H9 (cell line): Measurements from ENCODE around the gene SAP30L. TPM values are rescaled to one million over a fixed set of nuclear protein-coding genes. Genes with fewer than 3 reads are reported as not detected.

Source experiments
- DNase-seq: peaks from one replicate; pipeline ENCODE4 v3.0.0-alpha.2; 2017
- H2AFZ ChIP-seq: one replicate; pipeline ENCODE4 v1.6.1; 2013; ENCODE audit warnings: mild to moderate bottlenecking, low read length, control low read depth, moderate library complexity
- H2AK5ac ChIP-seq: 2 replicates; pipeline ENCODE4 v1.6.1; 2013; ENCODE audit warnings: low read length, control low read depth, mixed read lengths; ENCODE audit not compliant: insufficient read length
- H2BK120ac ChIP-seq: one replicate; pipeline ENCODE4 v1.6.1; 2013; ENCODE audit warnings: low read depth, mild to moderate bottlenecking, low read length, control low read depth, inconsistent platforms; ENCODE audit not compliant: poor library complexity, severe bottlenecking
- H2BK12ac ChIP-seq: 2 replicates; pipeline ENCODE4 v1.6.1; 2013; ENCODE audit warnings: low read length, control low read depth, mixed read lengths, low read depth; ENCODE audit not compliant: insufficient read length
- H2BK15ac ChIP-seq: 2 replicates; pipeline ENCODE4 v1.6.1; 2013; ENCODE audit warnings: low read depth, low read length, control low read depth
- H2BK20ac ChIP-seq: one replicate; pipeline ENCODE4 v1.6.1; 2013; ENCODE audit warnings: low read depth, mild to moderate bottlenecking, low read length, control low read depth, inconsistent platforms; ENCODE audit not compliant: poor library complexity, severe bottlenecking
- H2BK5ac ChIP-seq: 2 replicates; pipeline ENCODE4 v1.6.1; 2013; ENCODE audit warnings: low read length, control low read depth, mixed read lengths; ENCODE audit not compliant: insufficient read length
- H3K14ac ChIP-seq: 2 replicates; pipeline ENCODE4 v1.6.1; 2013; ENCODE audit warnings: low read length, control low read depth; ENCODE audit not compliant: insufficient read depth
- H3K18ac ChIP-seq: 2 replicates; pipeline ENCODE4 v1.6.1; 2013; ENCODE audit warnings: low read depth, mild to moderate bottlenecking, mixed read lengths, low read length, control low read depth; ENCODE audit not compliant: insufficient read length
- H3K23ac ChIP-seq: 2 replicates; pipeline ENCODE4 v1.6.1; 2013; ENCODE audit warnings: low read length, control low read depth, mixed read lengths, low read depth; ENCODE audit not compliant: insufficient read length
- H3K23me2 ChIP-seq: 2 replicates; pipeline ENCODE4 v1.6.1; 2013; ENCODE audit warnings: low read depth, mild to moderate bottlenecking, mixed read lengths, low read length, control low read depth; ENCODE audit not compliant: insufficient read length, poor library complexity, severe bottlenecking
- H3K27ac ChIP-seq: 2 replicates; pipeline ENCODE4 v1.5.1; 2013; ENCODE audit warnings: low read length, control low read depth, mixed read lengths, low read depth; ENCODE audit not compliant: insufficient read length
- H3K27me3 ChIP-seq: 2 replicates; pipeline ENCODE4 v1.6.1; 2013; ENCODE audit warnings: low read length, control low read depth, inconsistent platforms; ENCODE audit not compliant: insufficient read depth
- H3K4ac ChIP-seq: 2 replicates; pipeline ENCODE4 v1.6.1; 2013; ENCODE audit warnings: low read depth, mild to moderate bottlenecking, control low read depth, inconsistent platforms, low read length, moderate library complexity
- H3K4me1 ChIP-seq: 2 replicates; pipeline ENCODE4 v1.6.1; 2013; ENCODE audit warnings: low read length, control low read depth, inconsistent platforms; ENCODE audit not compliant: insufficient read depth
- H3K4me2 ChIP-seq: 2 replicates; pipeline ENCODE4 v1.6.1; 2013; ENCODE audit warnings: low read length, control low read depth, mixed read lengths; ENCODE audit not compliant: insufficient read length, insufficient read depth
- H3K56ac ChIP-seq: 2 replicates; pipeline ENCODE4 v1.6.1; 2013; ENCODE audit warnings: low read depth, mild to moderate bottlenecking, mixed read lengths, low read length, control low read depth; ENCODE audit not compliant: insufficient read length
- H3K79me1 ChIP-seq: 2 replicates; pipeline ENCODE4 v1.6.1; 2013; ENCODE audit warnings: low read depth, mild to moderate bottlenecking, moderate library complexity, low read length, control low read depth, inconsistent platforms; ENCODE audit not compliant: insufficient read depth, poor library complexity, severe bottlenecking
- H3K79me2 ChIP-seq: 2 replicates; pipeline ENCODE4 v1.6.1; 2013; ENCODE audit warnings: low read length, control low read depth, inconsistent platforms; ENCODE audit not compliant: insufficient read depth
- H3K9ac ChIP-seq: 2 replicates; pipeline ENCODE4 v1.6.1; 2013; ENCODE audit warnings: low read length, control low read depth, mixed read lengths; ENCODE audit not compliant: insufficient read length; ENCODE audit errors: extremely low read depth
- H3K9me3 ChIP-seq: one replicate; pipeline ENCODE4 v1.6.1; 2013; ENCODE audit warnings: low read depth, low read length, inconsistent platforms; ENCODE audit not compliant: control insufficient read depth
- H3T11ph ChIP-seq: one replicate; pipeline ENCODE4 v1.6.1; 2013; ENCODE audit warnings: mild to moderate bottlenecking, low read length, control low read depth, inconsistent platforms
- H4K20me1 ChIP-seq: one replicate; pipeline ENCODE4 v1.6.1; 2013; ENCODE audit not compliant: control insufficient read depth, insufficient read length, insufficient read depth
- H4K5ac ChIP-seq: 2 replicates; pipeline ENCODE4 v1.6.1; 2013; ENCODE audit warnings: low read depth, mild to moderate bottlenecking, mixed read lengths, low read length, control low read depth; ENCODE audit not compliant: insufficient read length
- H4K8ac ChIP-seq: replicated peaks from 2 replicates; pipeline ENCODE4 v1.6.1; 2013; ENCODE audit warnings: low read length, control low read depth, mixed read lengths, low read depth; ENCODE audit not compliant: insufficient read length
- H4K91ac ChIP-seq: 2 replicates; pipeline ENCODE4 v1.6.1; 2013; ENCODE audit warnings: low read depth, mild to moderate bottlenecking, moderate library complexity, mixed read lengths, low read length, control low read depth; ENCODE audit not compliant: insufficient read length
- H3K27ac Mint-ChIP-seq, 3 experiments: 2 replicates in 2 of 3; 3 replicates in 1 of 3; pipeline ENCODE4 v1.8.0; 2020 to 2021; ENCODE audit warnings: mixed read lengths in 3 of 3, mild to moderate bottlenecking in 1 of 3, moderate library complexity in 1 of 3
- H3K27me3 Mint-ChIP-seq: 2 replicates; pipeline ENCODE4 v1.8.0; 2021; ENCODE audit warnings: low read depth, mild to moderate bottlenecking, moderate library complexity, mixed read lengths
- H3K36me3 Mint-ChIP-seq, 3 experiments: 2 replicates in 2 of 3; 3 replicates in 1 of 3; pipeline ENCODE4 v1.8.0; 2020 to 2021; ENCODE audit warnings: low read depth in 3 of 3, mixed read lengths in 3 of 3; ENCODE audit not compliant: insufficient read depth in 1 of 3
- H3K4me1 Mint-ChIP-seq, 2 experiments: 2 replicates each; pipeline ENCODE4 v1.8.0; 2020; ENCODE audit warnings: mixed read lengths in 2 of 2
- H3K4me3 Mint-ChIP-seq, 2 experiments: 2 replicates in 1 of 2; 3 replicates in 1 of 2; pipeline ENCODE4 v1.8.0; 2020 to 2021; ENCODE audit warnings: mild to moderate bottlenecking in 2 of 2, mixed read lengths in 2 of 2, moderate library complexity in 1 of 2
- H3K9me3 Mint-ChIP-seq, 2 experiments: 2 replicates in 1 of 2; 3 replicates in 1 of 2; pipeline ENCODE4 v1.8.0; 2020; ENCODE audit warnings: mild to moderate bottlenecking in 2 of 2, mixed read lengths in 2 of 2, moderate library complexity in 1 of 2
- CTCF ChIP-seq: fragments of 200-600 bp; sonication (generic); conservative IDR thresholded peaks from 3 replicates; pipeline ENCODE4 v1.8.0; 2021; ENCODE audit warnings: antibody characterized with exemption, mild to moderate bottlenecking
- WGBS: extraction: QIAGEN DNeasy Blood & Tissue Kit; methylation state at CpG from one replicate; pipeline ENCODE4 v1.1.7; 2013; ENCODE audit warnings: missing lambda C conversion rate, low lambda C conversion rate, mixed read lengths; ENCODE audit not compliant: insufficient read length; ENCODE audit errors: extremely low coverage; 5-methylcytosine and 5-hydroxymethylcytosine counted together
- total RNA-seq: library from RNA; stranded (reverse); gene quantifications from 2 replicates; pipeline ENCODE4 v1.2.1, GENCODE V29; 2021

The SAP30L gene
- total RNA-seq, 1 experiment from 2014 or later: 25.0 TPM

DNA sequence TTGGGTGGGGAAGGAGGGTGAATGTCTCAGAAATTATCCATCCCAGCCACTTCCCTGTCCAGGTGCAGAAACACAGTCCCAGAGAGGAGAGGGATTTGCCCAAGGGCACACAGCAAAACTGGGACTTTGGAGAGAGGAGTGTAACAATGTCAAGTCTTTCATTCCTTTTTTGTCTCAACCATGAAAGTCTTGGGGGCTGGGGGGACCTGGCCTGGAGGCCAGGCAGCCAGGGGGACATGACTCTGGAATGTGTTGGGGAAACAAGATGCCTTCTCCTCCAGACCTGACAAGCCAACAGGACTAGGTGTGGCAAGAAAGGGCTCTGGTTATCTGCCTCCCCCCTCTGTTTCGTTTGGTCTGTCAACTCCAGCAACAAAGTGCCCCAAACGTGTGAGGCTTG lies 46.1 kb downstream of the SAP30L start:
- Histone ChIP-seq H4K91ac (no peak overlapping the region), H3K23me2 (peaks cover 2% of the 10 kb centered on the region), H3K79me2 (no peaks in the 10 kb centered on the region), H3K23ac (no peak overlapping the region), H3K27me3 (peaks cover 9% of the 10 kb centered on the region; the same call in 1 of the 2 replicates), H3T11ph (no peak overlapping the region), H4K8ac (no peak overlapping the region), H3K9ac (no peak overlapping the region), H3K56ac (no peak overlapping the region), H2BK120ac (no peak overlapping the region), H2AFZ (no peak overlapping the region), H3K18ac (no peak overlapping the region), H4K20me1 (no peaks in the 10 kb centered on the region), H3K14ac (no peak overlapping the region), H3K4me2 (no peak overlapping the region), H3K79me1 (no peaks in the 10 kb centered on the region), H3K27ac (no peak overlapping the region), H3K9me3 (no peaks in the 10 kb centered on the region), H4K5ac (no peak overlapping the region), H3K4ac (no peak overlapping the region), H2AK5ac (no peak overlapping the region), H2BK5ac (no peak overlapping the region), H3K4me1 (no peaks in the 10 kb centered on the region), H2BK15ac (no peak overlapping the region), H2BK12ac (no peak overlapping the region), H2BK20ac (no peak overlapping the region)
- Mint-ChIP-seq H3K4me3 (no peak overlapping the region), H3K27ac (no peak overlapping the region), H3K27me3 (peaks cover 82% of the 10 kb centered on the region), H3K9me3 (no peaks in the 10 kb centered on the region), H3K4me1 (peaks cover 0 to 6% of the 10 kb centered on the region in 2 experiments; a peak in 1 of 4 replicates), H3K36me3 (no peaks in the 10 kb centered on the region)
- TF ChIP-seq CTCF: no peak
- DNase-seq: no peak
- WGBS: no CpG with 5 or more reads among the region's 2 CpGs
